ENCODE results near the gene GNLY.
A peak's percentile ranks its signal among the peaks of the same experiment; 100 is the strongest.

The GNLY gene

GRCh38 chr2:85714841-85715240 lies 20.7 kb downstream of the GNLY start:
- no peak for ATAC-seq
- TF ChIP-seq PPARA (CRISPR knock-in tag; IDR thresholded peaks at IDR 0.05; ENCODE audit: borderline replicate concordance) (no peak), ZNF8 (CRISPR knock-in tag; IDR thresholded peaks at IDR 0.05) (no peak), RARB (CRISPR knock-in tag; IDR thresholded peaks at IDR 0.05) (no peak), TCF4 (CRISPR knock-in tag; IDR thresholded peaks at IDR 0.05; ENCODE audit: borderline replicate concordance) (no peak), TOX (CRISPR knock-in tag; IDR thresholded peaks at IDR 0.05; ENCODE audit: borderline replicate concordance) (no peak), TSHZ2 (CRISPR knock-in tag; IDR thresholded peaks at IDR 0.05) (no peak), SNAI2 (CRISPR knock-in tag; IDR thresholded peaks at IDR 0.05) (no peak), ZC3H10 (CRISPR knock-in tag; IDR thresholded peaks at IDR 0.05) (no peak), ZFP30 (CRISPR knock-in tag; IDR thresholded peaks at IDR 0.05) (no peak), ZFP3 (CRISPR knock-in tag; IDR thresholded peaks at IDR 0.05) (no peak), OSR1 (CRISPR knock-in tag; IDR thresholded peaks at IDR 0.05) (no peak), ZNF70 (CRISPR knock-in tag; IDR thresholded peaks at IDR 0.05) (no peak), ESRRG (CRISPR knock-in tag; IDR thresholded peaks at IDR 0.05) (no peak), ARNTL (CRISPR knock-in tag; IDR thresholded peaks at IDR 0.05; ENCODE audit: borderline replicate concordance, low read depth) (no peak), CREB5 (CRISPR knock-in tag; IDR thresholded peaks at IDR 0.05; ENCODE audit: low read depth) (no peak), BACH2 (CRISPR knock-in tag; IDR thresholded peaks at IDR 0.05; ENCODE audit: borderline replicate concordance) (no peak)
- TF ChIP-seq, protein P1, sequence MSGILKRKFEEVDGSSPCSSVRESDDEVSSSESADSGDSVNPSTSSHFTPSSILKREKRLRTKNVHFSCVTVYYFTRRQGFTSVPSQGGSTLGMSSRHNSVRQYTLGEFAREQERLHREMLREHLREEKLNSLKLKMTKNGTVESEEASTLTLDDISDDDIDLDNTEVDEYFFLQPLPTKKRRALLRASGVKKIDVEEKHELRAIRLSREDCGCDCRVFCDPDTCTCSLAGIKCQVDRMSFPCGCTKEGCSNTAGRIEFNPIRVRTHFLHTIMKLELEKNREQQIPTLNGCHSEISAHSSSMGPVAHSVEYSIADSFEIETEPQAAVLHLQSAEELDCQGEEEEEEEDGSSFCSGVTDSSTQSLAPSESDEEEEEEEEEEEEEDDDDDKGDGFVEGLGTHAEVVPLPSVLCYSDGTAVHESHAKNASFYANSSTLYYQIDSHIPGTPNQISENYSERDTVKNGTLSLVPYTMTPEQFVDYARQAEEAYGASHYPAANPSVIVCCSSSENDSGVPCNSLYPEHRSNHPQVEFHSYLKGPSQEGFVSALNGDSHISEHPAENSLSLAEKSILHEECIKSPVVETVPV (CRISPR knock-in tag; IDR thresholded peaks at IDR 0.05), result no peak

- ATAC-seq, result no peak
- TF ChIP-seq GLIS3 (CRISPR knock-in tag; IDR thresholded peaks at IDR 0.05), result no peak
- no peak for TF ChIP-seq ZC3H10 (CRISPR knock-in tag; IDR thresholded peaks at IDR 0.05)
Measured at GRCh38 chr2:85716346-85716914, 22.3 kb downstream of the GNLY start.

DNA sequence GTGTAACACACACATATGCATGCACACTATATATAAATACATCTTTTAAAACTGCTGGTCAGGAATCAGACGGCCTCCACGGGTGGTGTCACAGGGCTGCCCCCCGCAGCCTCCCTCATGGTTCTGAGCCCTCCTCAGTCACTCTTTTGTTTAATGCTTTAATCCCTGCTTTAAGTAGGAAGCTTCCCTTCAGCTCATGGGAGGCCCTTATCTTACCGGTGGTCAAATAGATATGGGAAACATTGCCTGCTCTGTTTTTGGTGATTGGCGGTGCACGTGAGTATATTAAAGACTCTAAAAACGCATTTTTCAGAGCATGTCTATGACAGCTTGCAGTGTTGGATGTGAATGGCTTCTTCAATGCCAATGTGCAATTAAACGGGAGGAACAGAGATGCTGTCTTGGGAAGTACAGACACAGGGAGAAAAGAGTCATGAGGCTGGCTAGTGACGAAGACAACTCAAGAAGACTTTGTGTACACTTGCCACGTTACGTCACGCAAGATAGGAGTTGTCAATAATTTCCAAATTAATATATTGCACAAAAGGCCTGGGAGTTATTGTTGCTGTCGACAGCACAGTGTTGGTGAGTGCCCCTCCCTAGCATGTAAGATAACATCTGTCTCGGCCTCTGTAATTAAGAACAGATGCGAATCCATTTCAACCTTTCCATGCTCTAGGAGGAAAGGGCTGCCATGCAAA lies 23.3 kb downstream of the GNLY start:
- ATAC-seq, result peak; percentile 93
- TF ChIP-seq TCF4 (CRISPR knock-in tag; IDR thresholded peaks at IDR 0.05; ENCODE audit: borderline replicate concordance), result peak; percentile 85
- no peak for TF ChIP-seq ESRRG (CRISPR knock-in tag; IDR thresholded peaks at IDR 0.05)
- TF ChIP-seq ARNTL (CRISPR knock-in tag; IDR thresholded peaks at IDR 0.05; ENCODE audit: borderline replicate concordance, low read depth), result no peak
- TF ChIP-seq ZFP3 (CRISPR knock-in tag; IDR thresholded peaks at IDR 0.05), result peak; percentile 44; the same call in 1 of the 2 replicates

- TF ChIP-seq CSDC2 (CRISPR knock-in tag; IDR thresholded peaks at IDR 0.05) (no peak), PPARA (CRISPR knock-in tag; IDR thresholded peaks at IDR 0.05; ENCODE audit: borderline replicate concordance) (no peak), CREB5 (CRISPR knock-in tag; IDR thresholded peaks at IDR 0.05; ENCODE audit: low read depth) (no peak), TCF4 (CRISPR knock-in tag; IDR thresholded peaks at IDR 0.05; ENCODE audit: borderline replicate concordance) (no peak), ZFP3 (CRISPR knock-in tag; IDR thresholded peaks at IDR 0.05) (no peak; the same call in 1 of the 2 replicates), ZNF8 (CRISPR knock-in tag; IDR thresholded peaks at IDR 0.05) (no peak), ZC3H10 (CRISPR knock-in tag; IDR thresholded peaks at IDR 0.05) (no peak)
- peak; percentile 79 for ATAC-seq
Measured at GRCh38 chr2:85718009-85718391, 23.8 kb downstream of the GNLY start.

Measured in SK-N-SH treated with all-trans-retinoic acid at 6 μM for 48 hours (cell line).